GM04504 (cell line): ENCODE measurements around the gene AFG3L2.
"Not testable (repeated sequence)": the region's sequence is repeated elsewhere in the genome, so short reads cannot be mapped to it uniquely, and the experiment has no call there.

Source experiments
- DNase-seq: peaks from one replicate; pipeline ENCODE4 v3.0.0-alpha.2; 2012; ENCODE audit warnings: low read depth

Gene AFG3L2

GRCh38 chr18:12376754-12377555, at the start of gene AFG3L2:
Gene AFG3L2, minus strand, starts transcription at chr18:12377227. Its CDS starts 145 bp downstream, at chr18:12377082.
- peak; percentile 97 for DNase-seq

GRCh38 chr18:12424252-12424651, 47.2 kb upstream of the AFG3L2 start:
- no peak for DNase-seq

- DNase-seq: no peak
Measured at GRCh38 chr18:12423820-12424219, 46.8 kb upstream of the AFG3L2 start.

- DNase-seq: no peak
Measured at GRCh38 chr18:12423393-12423792, 46.4 kb upstream of the AFG3L2 start.

- DNase-seq: no peak
Measured at GRCh38 chr18:12422936-12423335, 45.9 kb upstream of the AFG3L2 start.

- no peak for DNase-seq
Measured at GRCh38 chr18:12421732-12422131, 44.7 kb upstream of the AFG3L2 start.

GRCh38 chr18:12420821-12421421, 43.9 kb upstream of the AFG3L2 start:
- no peak for DNase-seq

- no peak for DNase-seq
Measured at GRCh38 chr18:12417687-12418086, 40.7 kb upstream of the AFG3L2 start.

- no peak for DNase-seq
Measured at GRCh38 chr18:12416098-12416729, 39.2 kb upstream of the AFG3L2 start.

- no peak for DNase-seq
Measured at GRCh38 chr18:12411456-12411855, 34.4 kb upstream of the AFG3L2 start.

- not testable (repeated sequence) for DNase-seq
Measured at GRCh38 chr18:12410747-12411146, 33.7 kb upstream of the AFG3L2 start.

GRCh38 chr18:12410081-12410481, 33.1 kb upstream of the AFG3L2 start:
- no peak for DNase-seq

- no peak for DNase-seq
Measured at GRCh38 chr18:12409469-12409868, 32.4 kb upstream of the AFG3L2 start.

- DNase-seq: no peak
Measured at GRCh38 chr18:12408247-12408869, 31.3 kb upstream of the AFG3L2 start.

GRCh38 chr18:12406371-12407111, 29.5 kb upstream of the AFG3L2 start:
- no peak for DNase-seq

- no peak for DNase-seq
Measured at GRCh38 chr18:12405066-12405465, 28.0 kb upstream of the AFG3L2 start.

GRCh38 chr18:12403601-12404506, 26.8 kb upstream of the AFG3L2 start:
- peak; percentile 75 for DNase-seq

- DNase-seq: no peak
Measured at GRCh38 chr18:12401881-12402280, 24.9 kb upstream of the AFG3L2 start.

GRCh38 chr18:12399231-12399630, 22.2 kb upstream of the AFG3L2 start:
- DNase-seq: no peak

GRCh38 chr18:12398625-12399024, 21.6 kb upstream of the AFG3L2 start:
- DNase-seq: no peak

GRCh38 chr18:12397793-12398192, 20.8 kb upstream of the AFG3L2 start:
- DNase-seq: no peak
